K562 (cell line): Measurements from ENCODE around the gene PRKAG2. TPM values are rescaled to one million over a fixed set of nuclear protein-coding genes. Genes with fewer than 3 reads are reported as not detected.

ENCODE experiments used
- ATAC-seq: fragments of 200-7000 bp; cut with Tn5 transposase; 3 replicates; pipeline ENCODE4 v1.9.1; 2020; ENCODE audit warnings: moderate library complexity
- BruUV-seq: library from RNA; stranded (reverse); fragments of 400-500 nt; replicated peaks from 2 replicates; lab custom pipeline; 2021; lab: Mats Ljungman, UMichigan
- CTCF ChIA-PET: fragments of 300-600 bp; formaldehyde crosslinking; extraction: SDS; loops from one replicate; lab custom pipeline; 2021; ENCODE audit warnings: low intra/inter-chr PET ratio; lab: Yijun Ruan, JAX
- POLR2A ChIA-PET: fragments of 300-600, 350-650 bp; sonication (Branson Sonifier 250); formaldehyde crosslinking; extraction: SDS; loops from one replicate; lab custom pipeline; 2021; ENCODE audit warnings: antibody characterized with exemption, inconsistent platforms; lab: Yijun Ruan, JAX
- DNase-seq, 4 experiments: peaks; one replicate each; pipeline versions ENCODE4 v3.0.0 to v3.0.0-alpha.2; 2011 to 2018; ENCODE audit warnings: low spot score in 3 of 4, mixed read lengths in 3 of 4; ENCODE audit errors: extremely low read depth in 1 of 4
- FAIRE-seq: peaks from 2 replicates; lab custom pipeline; 2011; peaks lifted over from hg19 to GRCh38; lab: Jason Lieb, UNC
- H2AFZ ChIP-seq: 2 replicates; pipeline ENCODE4 v1.6.0; 2011; ENCODE audit warnings: low read depth, low read length, control low read depth, inconsistent platforms
- H3K27ac ChIP-seq: fragments of 200-600 bp; 3 replicates; pipeline ENCODE4 v1.8.0; 2011; ENCODE audit warnings: low read depth, mild to moderate bottlenecking, control low read depth, inconsistent platforms, low read length, moderate library complexity, mixed read lengths; ENCODE audit errors: extremely low read depth
- H3K27me3 ChIP-seq, 2 experiments: fragments of 300-600 bp in 1 of 2; 2 replicates in 1 of 2; 3 replicates in 1 of 2; pipeline versions ENCODE4 v1.6.0 to v1.8.0; 2011; ENCODE audit warnings: inconsistent platforms in 2 of 2, low read length in 2 of 2, mild to moderate bottlenecking in 1 of 2, mixed read lengths in 1 of 2, moderate library complexity in 1 of 2; ENCODE audit not compliant: control insufficient read depth in 2 of 2, insufficient read depth in 2 of 2
- H3K36me3 ChIP-seq: fragments of 300-600 bp; 3 replicates; pipeline ENCODE4 v1.8.0; 2011; ENCODE audit warnings: mild to moderate bottlenecking, low read length, inconsistent platforms; ENCODE audit not compliant: control insufficient read depth, insufficient read depth
- H3K4me1 ChIP-seq, 2 experiments: fragments of 200-600 bp in 1 of 2; replicated peaks in 1 of 2; 2 replicates in 1 of 2; 3 replicates in 1 of 2; pipeline versions ENCODE4 v1.5.1 to v1.8.0; 2011; ENCODE audit warnings: inconsistent platforms in 2 of 2, low read length in 2 of 2, mild to moderate bottlenecking in 1 of 2, mixed read lengths in 1 of 2, moderate library complexity in 1 of 2; ENCODE audit not compliant: control insufficient read depth in 2 of 2, insufficient read depth in 2 of 2
- H3K4me2 ChIP-seq: 2 replicates; pipeline ENCODE4 v1.6.1; 2011; ENCODE audit warnings: low read length, control low read depth, inconsistent platforms, mixed read lengths; ENCODE audit not compliant: insufficient read depth
- H3K4me3 ChIP-seq: fragments of 200-600 bp; sonication (generic), shearing (Covaris generic); 2 replicates; pipeline ENCODE4 v1.5.1; 2016; ENCODE audit warnings: control low read depth, inconsistent platforms
- H3K79me2 ChIP-seq: fragments of 200-600 bp; 3 replicates; pipeline ENCODE4 v1.8.0; 2011; ENCODE audit warnings: low read length, inconsistent platforms; ENCODE audit not compliant: control insufficient read depth, insufficient read depth
- H3K9ac ChIP-seq, 2 experiments: 2 replicates each; pipeline versions ENCODE4 v1.6.0 to v1.6.1; 2011; ENCODE audit warnings: low read depth in 2 of 2, low read length in 2 of 2, control low read depth in 1 of 2, inconsistent platforms in 1 of 2, mild to moderate bottlenecking in 1 of 2, mixed read lengths in 1 of 2; ENCODE audit not compliant: insufficient read depth in 1 of 2
- H3K9me1 ChIP-seq: one replicate; pipeline ENCODE4 v1.6.0; 2011; ENCODE audit warnings: inconsistent platforms, mild to moderate bottlenecking, low read length, moderate library complexity; ENCODE audit not compliant: control insufficient read depth, insufficient read depth
- H3K9me3 ChIP-seq: replicated peaks from 2 replicates; pipeline ENCODE4 v1.5.1; 2011; ENCODE audit warnings: low read depth, low read length, inconsistent platforms; ENCODE audit not compliant: control insufficient read depth, insufficient read depth
- H4K20me1 ChIP-seq: replicated peaks from 2 replicates; pipeline ENCODE4 v1.6.1; 2011; ENCODE audit warnings: low read length, inconsistent platforms, mixed read lengths; ENCODE audit not compliant: control insufficient read depth, insufficient read depth
- C11orf30 ChIP-seq: fragments of 450-650 bp; IDR thresholded peaks from 2 replicates; pipeline ENCODE4 v1.6.1; 2016; ENCODE audit warnings: low read depth, mild to moderate bottlenecking
- DACH1 ChIP-seq: fragments of 450-650 bp; IDR thresholded peaks from 2 replicates; pipeline ENCODE4 v1.6.1; 2018; ENCODE audit not compliant: partially characterized antibody
- MXI1 ChIP-seq: IDR thresholded peaks from 2 replicates; pipeline ENCODE4 v1.6.1; 2011; ENCODE audit warnings: low read depth, mild to moderate bottlenecking, improper control_type of control experiment, low read length
- NFE2 ChIP-seq: IDR thresholded peaks from 2 replicates; pipeline ENCODE4 v1.6.1; 2014; ENCODE audit warnings: antibody characterized with exemption, low read depth
- ZFP30 ChIP-seq: fragments of 250-450 bp; sonication (Bioruptor Pico); IDR thresholded peaks from 2 replicates; pipeline ENCODE4 v1.8.0; 2022; ENCODE audit warnings: moderate library complexity, mild to moderate bottlenecking, inconsistent platforms, borderline replicate concordance
- WGBS: fragments of 100-300 bp; shearing (Covaris generic); methylation state at CpG from one replicate; pipeline ENCODE4 v1.1.6; 2016; ENCODE audit warnings: low coverage, mixed read lengths; ENCODE audit not compliant: insufficient coverage; ENCODE audit errors: missing lambda C conversion rate; 5-methylcytosine and 5-hydroxymethylcytosine counted together
- in situ Hi-C: fragments of 300-500 bp; cut with MboI; formaldehyde crosslinking; loops from 4 replicates; pipeline ENCODE4 v1.15.0; 2018; ENCODE audit warnings: inconsistent platforms, mixed read lengths
- intact Hi-C: fragments of 100-400 bp; cut with micrococcal nuclease; formaldehyde crosslinking; loops from 2 replicates; pipeline ENCODE4 v1.14.2; 2022
- polyA plus RNA-seq, 8 experiments: library from polyadenylated mRNA; depleted of rRNA in 4 of 8; stranded (reverse) in 5 of 8; unstranded in 3 of 8; fragments of >200 nt; fragmentation: Nextera tagmentation in 2 of 8; fragmentation: Illumina TruSeq in 1 of 8; extraction: Ambion mirVana in 2 of 8; extraction: Trizol in 1 of 8; gene quantifications; 2 replicates each; pipeline versions ENCODE4 v1.2.1 to v1.2.3, GENCODE V29; 2011 to 2014; ENCODE audit warnings: inconsistent platforms in 1 of 8, missing spikeins in 1 of 8
- total RNA-seq, 7 experiments: library from RNA; depleted of rRNA in 6 of 7; stranded (reverse); fragments of >200 nt in 6 of 7; fragmentation: Illumina TruSeq in 2 of 7; extraction: Trizol in 2 of 7; gene quantifications; 2 replicates each; pipeline versions ENCODE4 v1.2.1 to v1.2.3, GENCODE V29; 2011 to 2021; ENCODE audit warnings: low replicate concordance in 1 of 7

The PRKAG2 gene
- total and polyA plus RNA-seq, 9 of the 15 experiments (the other 6 are each of a cell fraction or from before 2014, with no cell fraction given): 0.99 to 5.6 (median 3.3) TPM

DNA sequence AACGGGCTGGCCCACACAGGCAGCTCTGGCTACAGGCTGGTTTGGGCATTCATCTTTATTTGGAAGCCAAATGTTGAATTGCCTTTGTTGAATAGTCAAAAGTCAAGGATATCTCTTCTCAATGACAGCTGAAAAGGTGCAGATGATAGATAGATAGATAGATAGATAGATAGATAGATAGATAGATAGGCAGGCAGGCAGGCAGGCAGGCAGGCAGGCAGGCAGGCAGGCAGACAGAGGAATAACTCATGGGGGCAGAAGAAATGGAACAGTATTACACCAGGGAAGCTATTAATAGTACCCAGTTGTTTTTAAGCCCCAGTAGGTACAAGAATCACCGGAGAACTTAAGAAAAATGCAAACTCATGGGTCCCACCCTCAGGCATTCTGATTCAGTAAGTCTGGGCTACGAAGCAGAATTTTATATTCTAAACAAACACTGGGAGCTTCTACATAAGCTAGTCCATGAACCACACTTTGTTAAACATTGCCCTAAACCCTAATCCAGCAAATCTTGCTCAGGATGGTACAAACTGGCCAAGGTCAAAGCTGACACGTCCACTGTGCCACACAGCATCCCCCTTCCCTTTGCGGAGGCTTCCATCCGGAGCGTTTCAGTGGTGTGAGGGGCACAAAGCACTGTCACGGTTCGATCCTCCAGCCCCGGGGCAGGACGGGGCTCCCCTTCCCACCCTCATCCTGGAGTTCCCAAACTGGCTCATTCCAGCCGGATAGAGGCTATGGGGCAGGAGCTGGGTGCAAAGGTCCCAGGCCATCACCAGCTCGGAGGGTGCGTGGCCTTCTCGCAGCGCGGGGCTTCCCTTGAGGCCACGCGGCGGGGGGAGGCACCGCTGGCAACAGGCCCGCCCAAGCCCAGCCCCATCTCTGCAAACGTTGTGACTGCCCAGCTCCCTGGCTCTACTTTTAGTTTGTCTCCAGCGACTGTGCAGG is 6.7 kb downstream of the PRKAG2 start:
- under 1% methylated on average over 24 of the region's 24 CpGs for WGBS
- H3K9ac ChIP-seq: no peak overlapping the region; a peak in 1 of 4 replicates
- in situ Hi-C loops: no loop called here
- H4K20me1 ChIP-seq: peaks cover 10% of the 10 kb centered on the region; the same call in 1 of the 2 replicates
- H3K27me3 ChIP-seq: peaks cover 51 to 82% of the 10 kb centered on the region in 2 experiments
- intact Hi-C loops: no loop called here
- peaks cover 7% of the 10 kb centered on the region for H3K9me1 ChIP-seq
- H2AFZ ChIP-seq: no peak overlapping the region
- H3K9me3 ChIP-seq: no peaks in the 10 kb centered on the region
- TF ChIP-seq MXI1 (no peak), C11orf30 (peak; percentile 11; the same call in 1 of the 2 replicates), ZFP30 (CRISPR knock-in tag) (no peak), NFE2 (peak; percentile 33; the same call in 1 of the 2 replicates), DACH1 (peak; percentile 52)
- TF ChIP-seq, all 486 proteins: peak for 3
- POLR2A ChIA-PET: interaction anchor here (0.7 to 0.9 kb wide), 2 partner anchors 24 to 27 kb away, joined by 3 to 4 read pairs; no protein-coding TSS in a partner anchor
- CTCF ChIA-PET: no interaction called here
- no peak for FAIRE-seq
- DNase-seq: no peak
- no peaks in the 10 kb centered on the region for H3K36me3 ChIP-seq
- peaks cover 0 to 8% of the 10 kb centered on the region in 2 experiments; a peak in 1 of 5 replicates for H3K4me1 ChIP-seq
- no peaks in the 10 kb centered on the region for H3K79me2 ChIP-seq
- ATAC-seq: no peak; the same call in 2 of the 3 replicates
- H3K4me3 ChIP-seq: no peak overlapping the region
- no peak overlapping the region for H3K27ac ChIP-seq
- no TSS peak for BruUV-seq
- no peak overlapping the region for H3K4me2 ChIP-seq
